GM12891 (cell line): ENCODE measurements around the gene BRD3OS.

Source experiments
- POLR2A ChIP-seq: IDR thresholded peaks from 2 replicates; pipeline ENCODE4 v1.6.1; 2011; ENCODE audit warnings: low read depth, low read length, control low read depth
- POLR2AphosphoS5 ChIP-seq: IDR thresholded peaks from 2 replicates; pipeline ENCODE4 v1.6.1; 2011; ENCODE audit warnings: low read depth, low read length, control low read depth
- POU2F2 ChIP-seq: IDR thresholded peaks from 2 replicates; pipeline ENCODE4 v1.6.1; 2011; ENCODE audit warnings: low read depth, mild to moderate bottlenecking, control low read depth, low read length, moderate library complexity
- TAF1 ChIP-seq: IDR thresholded peaks from 2 replicates; pipeline ENCODE4 v1.6.1; 2011; ENCODE audit warnings: low read depth, low read length, control low read depth

DNA sequence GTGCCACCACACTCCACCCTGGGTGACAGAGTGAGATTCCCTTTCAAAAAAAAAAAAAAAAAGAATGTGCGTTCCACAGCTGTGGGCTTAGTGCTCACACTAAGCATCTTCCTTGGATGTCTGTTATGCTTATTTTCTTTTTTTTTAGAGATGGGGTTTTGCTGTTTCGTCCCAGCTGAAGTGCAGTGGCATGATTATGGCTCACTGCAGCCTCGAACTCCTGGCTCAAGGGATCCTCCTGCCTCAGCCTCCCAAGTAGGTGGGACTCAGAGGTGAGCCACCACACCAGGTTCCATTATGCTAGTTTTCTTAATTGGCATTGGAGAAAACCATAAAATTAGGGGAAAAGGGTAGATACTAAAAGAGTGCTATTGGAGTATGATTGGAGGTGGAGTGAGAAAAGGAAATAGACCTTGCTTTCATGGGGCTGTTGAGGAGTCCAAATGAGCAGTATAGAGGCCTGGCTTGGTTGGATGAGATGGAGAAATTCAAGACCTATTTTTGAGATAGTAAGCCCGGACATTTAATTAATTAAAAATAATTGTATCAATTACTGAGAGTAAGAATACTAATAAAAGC is 978 bp upstream of the BRD3OS start:
- TF ChIP-seq POLR2A: no peak
- no peak for TF ChIP-seq POLR2AphosphoS5
- no peak for TF ChIP-seq TAF1
- TF ChIP-seq POU2F2: no peak
